Measurements from ENCODE around the gene KCNJ15. TPM values are rescaled to one million over a fixed set of nuclear protein-coding genes. Genes with fewer than 3 reads are reported as not detected.

The KCNJ15 gene
- total and polyA plus RNA-seq, 2 donors = 1.1 to 1.3 TPM

DNA sequence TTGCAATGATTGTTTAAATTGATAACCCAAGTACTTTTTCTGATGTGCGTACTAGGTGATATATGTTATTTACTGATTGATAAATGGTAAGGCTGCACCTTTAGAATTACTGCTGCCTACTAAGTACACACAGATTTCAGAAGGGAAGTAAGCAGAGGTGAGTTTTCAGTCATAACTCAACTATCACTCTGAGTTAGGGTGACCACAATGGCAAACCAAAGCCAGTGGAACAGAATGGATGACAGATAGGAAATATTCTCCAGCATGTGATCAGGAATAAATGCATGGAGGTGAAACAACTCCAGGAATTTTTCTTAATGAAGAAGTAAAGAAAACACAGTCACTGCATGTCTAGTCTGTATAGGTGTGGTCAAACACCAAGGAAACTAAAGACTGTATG is 7.5 kb upstream of the KCNJ15 start:
- DNase-seq (ENCODE audit: low read depth in 6 of 9, low spot score in 9 of 9) = no peak
- WGBS = 99% methylated on average over 1 of the region's 1 CpG
- Histone ChIP-seq H3K4me1 (ENCODE audit: control insufficient read depth in 2 of 2, insufficient read depth in 2 of 2, low read length in 2 of 2) (peaks cover 0 to 6% of the 10 kb centered on the region in 2 donors), H3K4me3 (ENCODE audit: low read length in 2 of 2) (no peak overlapping the region), H3K27me3 (ENCODE audit: control insufficient read depth in 2 of 2, insufficient read depth in 1 of 2, low read length in 1 of 2) (no peaks in the 10 kb centered on the region), H3K9me3 (ENCODE audit: control insufficient read depth in 2 of 2, insufficient read depth in 1 of 2, low read length in 1 of 2) (no peaks in the 10 kb centered on the region), H3K27ac (ENCODE audit: low read depth in 1 of 2, low read length in 1 of 2) (no peak overlapping the region), H3K36me3 (ENCODE audit: control insufficient read depth in 2 of 2, insufficient read depth in 2 of 2, low read length in 1 of 2) (no peaks in the 10 kb centered on the region)

DNA sequence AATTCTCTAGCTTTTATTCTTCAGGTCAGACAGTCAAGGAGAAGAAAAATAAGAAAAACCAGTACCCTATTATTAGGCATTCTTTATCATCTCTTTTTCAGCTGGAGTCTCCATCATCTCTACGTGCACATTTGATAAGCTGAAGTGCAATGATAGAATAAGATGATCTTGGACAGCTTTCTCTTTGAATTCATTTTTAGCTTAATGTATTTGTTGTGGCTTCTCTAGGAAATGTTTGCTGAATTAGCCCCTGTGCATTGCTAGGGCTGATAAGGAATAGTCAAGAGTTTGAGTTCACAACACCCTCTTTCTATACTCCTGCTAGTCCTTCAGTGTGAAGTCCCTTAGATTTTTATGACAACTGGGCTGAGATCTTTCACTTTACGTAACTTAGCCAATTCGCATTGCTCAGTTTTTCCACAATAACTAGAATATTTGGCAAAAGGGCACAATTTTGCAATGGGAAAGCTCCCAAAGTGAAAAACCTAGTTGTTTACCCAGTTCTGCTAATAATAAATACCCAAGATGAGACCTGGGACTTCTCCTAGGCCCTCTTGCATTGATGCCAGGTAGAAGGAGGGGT is 7.0 kb upstream of the KCNJ15 start:
- no peaks in the 10 kb centered on the region for H3K36me3 ChIP-seq (ENCODE audit: control insufficient read depth in 2 of 2, insufficient read depth in 2 of 2, low read length in 1 of 2)
- H3K27ac ChIP-seq (ENCODE audit: low read depth in 1 of 2, low read length in 1 of 2) = no peak overlapping the region
- no peak for DNase-seq (ENCODE audit: low read depth in 6 of 9, low spot score in 9 of 9)
- H3K4me1 ChIP-seq (ENCODE audit: control insufficient read depth in 2 of 2, insufficient read depth in 2 of 2, low read length in 2 of 2) = peaks cover 0 to 3% of the 10 kb centered on the region in 2 donors
- no peaks in the 10 kb centered on the region for H3K9me3 ChIP-seq (ENCODE audit: control insufficient read depth in 2 of 2, insufficient read depth in 1 of 2, low read length in 1 of 2)
- no peaks in the 10 kb centered on the region for H3K27me3 ChIP-seq (ENCODE audit: control insufficient read depth in 2 of 2, insufficient read depth in 1 of 2, low read length in 1 of 2)
- H3K4me3 ChIP-seq (ENCODE audit: low read length in 2 of 2) = no peak overlapping the region
- 91% methylated on average over 3 of the region's 3 CpGs for WGBS

DNA sequence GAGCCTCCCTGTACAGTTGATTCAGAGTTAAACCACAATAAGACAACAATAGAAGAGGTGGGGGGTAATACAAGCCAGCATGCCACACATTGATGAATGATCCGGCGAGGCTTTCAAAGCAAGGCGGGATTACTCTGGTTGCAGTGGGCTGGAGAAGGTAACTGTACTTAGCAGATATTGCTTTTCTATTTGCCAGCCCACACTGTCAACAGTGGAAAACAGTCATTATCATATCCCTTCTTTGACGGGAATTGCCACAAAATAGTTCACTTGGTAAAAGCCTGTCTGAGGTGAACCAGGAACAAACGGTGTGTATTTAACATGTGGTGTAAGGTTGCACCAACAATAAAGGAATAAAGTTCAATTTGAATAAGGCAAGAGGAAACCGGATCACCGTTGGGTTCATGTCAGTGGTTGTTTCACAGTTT is 5.8 kb upstream of the KCNJ15 start:
- DNase-seq (ENCODE audit: low read depth in 6 of 9, low spot score in 9 of 9) = no peak
- 97% methylated on average over 7 of the region's 7 CpGs for WGBS

DNA sequence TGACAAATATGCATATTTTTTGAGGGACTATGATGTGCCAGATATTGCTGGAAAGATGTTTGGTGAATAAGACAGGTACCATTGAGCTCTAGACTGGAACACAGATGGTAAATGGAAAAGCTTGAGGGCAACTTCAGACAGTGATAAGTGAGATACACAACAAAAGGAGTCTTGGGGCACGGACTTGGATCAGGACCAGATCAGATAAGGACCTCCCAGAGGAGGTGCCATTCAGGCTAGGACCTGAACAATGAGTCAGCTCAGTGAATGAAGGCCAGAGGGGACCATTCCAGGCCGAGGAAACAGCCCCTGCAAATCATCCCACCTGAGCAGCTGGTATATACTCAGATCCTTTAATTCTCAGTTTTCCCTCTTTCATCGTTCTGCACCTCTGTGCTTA is 1.8 kb upstream of the KCNJ15 start:
- H3K4me3 ChIP-seq (ENCODE audit: low read length in 2 of 2) = no peak overlapping the region
- no peak overlapping the region for H3K27ac ChIP-seq (ENCODE audit: low read depth in 1 of 2, low read length in 1 of 2)
- no peak for DNase-seq (ENCODE audit: low read depth in 6 of 9, low spot score in 9 of 9)
- WGBS = 89% methylated on average over 3 of the region's 3 CpGs
- H3K4me1 ChIP-seq (ENCODE audit: control insufficient read depth in 2 of 2, insufficient read depth in 2 of 2, low read length in 2 of 2) = no peaks in the 10 kb centered on the region
- no peaks in the 10 kb centered on the region for H3K9me3 ChIP-seq (ENCODE audit: control insufficient read depth in 2 of 2, insufficient read depth in 1 of 2, low read length in 1 of 2)
- peaks cover 0 to 2% of the 10 kb centered on the region in 2 donors for H3K27me3 ChIP-seq (ENCODE audit: control insufficient read depth in 2 of 2, insufficient read depth in 1 of 2, low read length in 1 of 2)
- no peaks in the 10 kb centered on the region for H3K36me3 ChIP-seq (ENCODE audit: control insufficient read depth in 2 of 2, insufficient read depth in 2 of 2, low read length in 1 of 2)

More for the DNA sequence above, 5.8 kb upstream of the KCNJ15 start:
- Histone ChIP-seq H3K4me1 (ENCODE audit: control insufficient read depth in 2 of 2, insufficient read depth in 2 of 2, low read length in 2 of 2) (no peaks in the 10 kb centered on the region), H3K36me3 (ENCODE audit: control insufficient read depth in 2 of 2, insufficient read depth in 2 of 2, low read length in 1 of 2) (no peaks in the 10 kb centered on the region), H3K4me3 (ENCODE audit: low read length in 2 of 2) (no peak overlapping the region), H3K27ac (ENCODE audit: low read depth in 1 of 2, low read length in 1 of 2) (no peak overlapping the region), H3K27me3 (ENCODE audit: control insufficient read depth in 2 of 2, insufficient read depth in 1 of 2, low read length in 1 of 2) (no peaks in the 10 kb centered on the region), H3K9me3 (ENCODE audit: control insufficient read depth in 2 of 2, insufficient read depth in 1 of 2, low read length in 1 of 2) (no peaks in the 10 kb centered on the region)

DNA sequence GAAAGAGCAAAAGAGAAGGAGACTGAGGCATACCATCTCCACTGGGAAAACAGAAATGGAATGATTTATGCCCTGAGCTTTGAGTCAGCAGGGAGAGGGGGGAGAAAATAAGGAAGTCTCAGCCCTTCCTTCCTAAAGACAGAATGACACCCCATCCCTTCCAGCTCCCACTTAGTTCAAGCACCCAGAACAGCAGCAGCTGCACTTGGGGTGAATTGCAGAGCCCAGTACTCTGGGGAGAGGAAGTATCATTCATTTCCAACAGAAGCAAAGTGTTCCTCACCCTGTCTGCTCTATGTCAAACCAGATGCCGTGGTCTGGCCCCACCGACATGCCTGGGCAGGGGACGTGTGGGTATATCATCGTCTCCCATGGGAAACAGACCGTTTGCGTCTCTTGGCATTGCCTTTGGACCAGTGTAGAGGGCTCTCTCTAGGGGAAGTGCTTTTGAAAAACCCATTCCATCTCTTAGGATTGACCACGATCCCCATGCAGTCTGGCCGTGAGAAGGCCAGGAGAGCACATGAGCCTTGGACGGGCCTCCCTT is 1.1 kb upstream of the KCNJ15 start:
- H3K27me3 ChIP-seq (ENCODE audit: control insufficient read depth in 2 of 2, insufficient read depth in 1 of 2, low read length in 1 of 2) = peaks cover 0 to 2% of the 10 kb centered on the region in 2 donors
- WGBS = 82% methylated on average over 9 of the region's 9 CpGs
- H3K36me3 ChIP-seq (ENCODE audit: control insufficient read depth in 2 of 2, insufficient read depth in 2 of 2, low read length in 1 of 2) = no peaks in the 10 kb centered on the region
- no peaks in the 10 kb centered on the region for H3K9me3 ChIP-seq (ENCODE audit: control insufficient read depth in 2 of 2, insufficient read depth in 1 of 2, low read length in 1 of 2)
- H3K27ac ChIP-seq (ENCODE audit: low read depth in 1 of 2, low read length in 1 of 2) = no peak overlapping the region
- H3K4me1 ChIP-seq (ENCODE audit: control insufficient read depth in 2 of 2, insufficient read depth in 2 of 2, low read length in 2 of 2) = no peaks in the 10 kb centered on the region
- no peak overlapping the region for H3K4me3 ChIP-seq (ENCODE audit: low read length in 2 of 2)
- no peak for DNase-seq (ENCODE audit: low read depth in 6 of 9, low spot score in 9 of 9)

DNA sequence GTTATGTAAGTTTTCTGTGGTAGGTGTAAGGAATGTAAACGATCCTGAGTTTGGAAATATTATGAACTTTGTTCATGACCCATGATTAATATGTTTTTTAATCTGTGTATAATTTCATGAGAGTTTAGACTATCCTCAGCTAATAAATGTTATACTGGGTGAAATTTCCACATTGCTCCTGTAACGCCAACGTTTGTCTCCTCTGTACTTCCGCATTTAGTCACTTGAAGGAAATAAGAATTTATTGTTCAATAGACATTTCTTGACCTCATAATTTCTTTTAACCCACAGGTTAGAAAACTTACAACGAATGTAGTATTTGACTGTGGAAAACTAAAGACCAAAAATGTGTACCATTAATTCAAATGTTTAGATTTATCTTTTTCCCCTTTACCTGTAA is 876 bp downstream of the KCNJ15 start:
- Histone ChIP-seq H3K9me3 (ENCODE audit: control insufficient read depth in 2 of 2, insufficient read depth in 1 of 2, low read length in 1 of 2) (no peaks in the 10 kb centered on the region), H3K4me1 (ENCODE audit: control insufficient read depth in 2 of 2, insufficient read depth in 2 of 2, low read length in 2 of 2) (no peaks in the 10 kb centered on the region), H3K27me3 (ENCODE audit: control insufficient read depth in 2 of 2, insufficient read depth in 1 of 2, low read length in 1 of 2) (peaks cover 0 to 2% of the 10 kb centered on the region in 2 donors), H3K4me3 (ENCODE audit: low read length in 2 of 2) (no peak overlapping the region), H3K27ac (ENCODE audit: low read depth in 1 of 2, low read length in 1 of 2) (no peak overlapping the region), H3K36me3 (ENCODE audit: control insufficient read depth in 2 of 2, insufficient read depth in 2 of 2, low read length in 1 of 2) (no peaks in the 10 kb centered on the region)
- 14% methylated on average over 5 of the region's 5 CpGs for WGBS
- no peak for DNase-seq (ENCODE audit: low read depth in 6 of 9, low spot score in 9 of 9)

DNA sequence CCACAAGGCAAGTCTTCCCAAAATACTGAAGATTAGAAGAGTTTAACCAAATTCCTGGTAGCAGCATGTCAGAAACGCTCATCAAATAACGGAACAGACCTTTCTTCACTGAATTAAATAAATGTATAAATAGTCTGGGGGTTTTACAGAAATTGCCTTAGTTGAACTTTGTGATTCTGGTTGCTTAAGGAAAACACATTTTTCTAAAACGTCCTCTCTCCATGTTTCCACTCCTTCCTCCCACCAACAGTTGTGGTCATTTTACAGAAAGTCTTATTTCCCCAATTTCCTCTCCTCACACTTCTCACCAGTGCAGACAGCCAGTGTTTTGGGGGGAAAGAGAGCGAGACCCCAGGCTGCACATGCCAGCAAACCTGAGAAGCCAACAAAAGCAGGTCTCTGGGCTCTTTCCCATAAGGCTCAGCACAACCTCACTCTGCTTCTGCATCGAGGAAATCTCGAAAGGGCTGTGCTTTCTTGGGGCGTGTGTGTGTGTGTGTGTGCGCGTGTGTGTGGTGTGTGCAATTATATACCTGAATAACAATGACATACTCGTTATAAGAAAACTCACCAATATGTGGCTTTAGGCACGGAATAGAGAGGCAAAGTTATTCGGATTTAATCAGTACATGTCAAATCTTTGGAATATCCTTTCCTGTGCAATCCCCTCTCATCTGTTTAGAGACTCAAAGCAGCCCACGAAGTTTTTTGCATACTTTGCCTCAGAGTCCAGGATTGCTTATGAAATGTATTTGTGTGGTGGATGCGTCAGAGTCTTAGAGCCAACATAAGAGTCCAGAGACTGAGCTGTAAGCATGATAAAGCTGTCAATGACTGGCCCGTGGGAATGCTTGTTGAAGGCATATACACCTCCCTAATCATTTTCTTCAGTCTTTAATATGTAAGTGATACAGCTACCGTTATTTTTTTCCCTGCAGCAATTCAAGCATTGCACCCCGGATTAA is 2.0 kb downstream of the KCNJ15 start:
- no peaks in the 10 kb centered on the region for H3K36me3 ChIP-seq (ENCODE audit: control insufficient read depth in 2 of 2, insufficient read depth in 2 of 2, low read length in 1 of 2)
- no peak overlapping the region for H3K4me3 ChIP-seq (ENCODE audit: low read length in 2 of 2)
- 62% methylated on average over 17 of the region's 17 CpGs for WGBS
- peaks cover 0 to 2% of the 10 kb centered on the region in 2 donors for H3K27me3 ChIP-seq (ENCODE audit: control insufficient read depth in 2 of 2, insufficient read depth in 1 of 2, low read length in 1 of 2)
- H3K27ac ChIP-seq (ENCODE audit: low read depth in 1 of 2, low read length in 1 of 2) = no peak overlapping the region
- DNase-seq (ENCODE audit: low read depth in 6 of 9, low spot score in 9 of 9) = no peak
- no peaks in the 10 kb centered on the region for H3K4me1 ChIP-seq (ENCODE audit: control insufficient read depth in 2 of 2, insufficient read depth in 2 of 2, low read length in 2 of 2)
- H3K9me3 ChIP-seq (ENCODE audit: control insufficient read depth in 2 of 2, insufficient read depth in 1 of 2, low read length in 1 of 2) = no peaks in the 10 kb centered on the region

DNA sequence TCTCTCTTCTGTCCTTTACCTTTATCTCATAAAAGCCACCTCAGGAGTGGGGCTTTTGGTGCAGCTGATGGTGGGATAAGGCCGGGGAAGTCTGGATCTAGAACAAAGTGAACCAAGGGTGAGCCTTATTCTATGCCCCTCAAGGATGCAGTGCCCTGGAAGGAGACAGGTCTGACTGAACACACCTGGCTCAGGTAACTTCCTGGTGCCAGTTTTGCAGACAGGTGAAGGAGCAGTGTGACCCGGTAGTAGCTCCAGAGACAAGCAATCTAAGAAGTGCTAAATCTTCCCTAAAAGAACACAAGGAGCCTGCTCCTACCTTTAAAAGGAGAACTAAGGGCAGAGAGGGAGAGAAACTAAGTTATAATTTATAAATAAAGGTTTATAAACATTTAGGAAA is 2.9 kb downstream of the KCNJ15 start:
- H3K4me3 ChIP-seq (ENCODE audit: low read length in 2 of 2) = no peak overlapping the region
- WGBS = 95% methylated on average over 2 of the region's 2 CpGs
- no peaks in the 10 kb centered on the region for H3K9me3 ChIP-seq (ENCODE audit: control insufficient read depth in 2 of 2, insufficient read depth in 1 of 2, low read length in 1 of 2)
- H3K36me3 ChIP-seq (ENCODE audit: control insufficient read depth in 2 of 2, insufficient read depth in 2 of 2, low read length in 1 of 2) = no peaks in the 10 kb centered on the region
- H3K27ac ChIP-seq (ENCODE audit: low read depth in 1 of 2, low read length in 1 of 2) = no peak overlapping the region
- peaks cover 0 to 2% of the 10 kb centered on the region in 2 donors for H3K27me3 ChIP-seq (ENCODE audit: control insufficient read depth in 2 of 2, insufficient read depth in 1 of 2, low read length in 1 of 2)
- no peak for DNase-seq (ENCODE audit: low read depth in 6 of 9, low spot score in 9 of 9)
- H3K4me1 ChIP-seq (ENCODE audit: control insufficient read depth in 2 of 2, insufficient read depth in 2 of 2, low read length in 2 of 2) = no peaks in the 10 kb centered on the region

DNA sequence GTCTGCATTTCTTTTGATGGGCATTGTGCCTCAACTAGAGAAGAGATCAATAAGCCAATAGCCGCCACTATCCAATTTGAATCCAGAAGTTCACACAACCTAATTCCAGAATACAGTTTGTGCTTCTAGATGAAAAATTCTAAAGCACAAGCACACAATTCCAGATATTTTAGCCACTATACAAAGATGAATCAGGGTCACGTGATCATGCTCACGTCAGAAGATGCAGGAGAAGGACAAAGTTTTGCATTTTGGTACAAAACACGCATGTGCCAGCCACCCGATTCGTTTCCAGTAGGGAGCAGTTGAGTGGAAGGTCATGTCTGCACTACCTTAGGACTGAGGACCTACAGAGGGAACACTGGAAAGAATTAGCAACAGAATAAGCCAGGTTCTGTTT is 3.6 kb downstream of the KCNJ15 start:
- Histone ChIP-seq H3K9me3 (ENCODE audit: control insufficient read depth in 2 of 2, insufficient read depth in 1 of 2, low read length in 1 of 2) (no peaks in the 10 kb centered on the region), H3K36me3 (ENCODE audit: control insufficient read depth in 2 of 2, insufficient read depth in 2 of 2, low read length in 1 of 2) (no peaks in the 10 kb centered on the region), H3K27ac (ENCODE audit: low read depth in 1 of 2, low read length in 1 of 2) (no peak overlapping the region), H3K4me1 (ENCODE audit: control insufficient read depth in 2 of 2, insufficient read depth in 2 of 2, low read length in 2 of 2) (no peaks in the 10 kb centered on the region), H3K4me3 (ENCODE audit: low read length in 2 of 2) (no peak overlapping the region), H3K27me3 (ENCODE audit: control insufficient read depth in 2 of 2, insufficient read depth in 1 of 2, low read length in 1 of 2) (peaks cover 0 to 2% of the 10 kb centered on the region in 2 donors)
- DNase-seq (ENCODE audit: low read depth in 6 of 9, low spot score in 9 of 9) = no peak
- 96% methylated on average over 6 of the region's 6 CpGs for WGBS

Measured in thymus (tissue), 11 donors.